Peyer's patch (tissue), 4 donors: ENCODE results near the gene NSL1.

Experiments used
- CTCF ChIP-seq, 6 experiments: fragments of 450-650 bp in 4 of 6; fragments of 200-600 bp in 2 of 6; sonication (generic) in 1 of 6; IDR thresholded peaks; one replicate each; pipeline ENCODE4 v1.5.1; 2017 to 2019; ENCODE audit warnings: antibody characterized with exemption in 6 of 6, mild to moderate bottlenecking in 3 of 6, moderate library complexity in 1 of 6
- POLR2A ChIP-seq, 2 donors: fragments of 450-650 bp; IDR thresholded peaks; one replicate each; pipeline ENCODE4 v1.5.1; 2017; ENCODE audit warnings: antibody characterized with exemption in 2 of 2, mild to moderate bottlenecking in 2 of 2, moderate library complexity in 2 of 2

DNA sequence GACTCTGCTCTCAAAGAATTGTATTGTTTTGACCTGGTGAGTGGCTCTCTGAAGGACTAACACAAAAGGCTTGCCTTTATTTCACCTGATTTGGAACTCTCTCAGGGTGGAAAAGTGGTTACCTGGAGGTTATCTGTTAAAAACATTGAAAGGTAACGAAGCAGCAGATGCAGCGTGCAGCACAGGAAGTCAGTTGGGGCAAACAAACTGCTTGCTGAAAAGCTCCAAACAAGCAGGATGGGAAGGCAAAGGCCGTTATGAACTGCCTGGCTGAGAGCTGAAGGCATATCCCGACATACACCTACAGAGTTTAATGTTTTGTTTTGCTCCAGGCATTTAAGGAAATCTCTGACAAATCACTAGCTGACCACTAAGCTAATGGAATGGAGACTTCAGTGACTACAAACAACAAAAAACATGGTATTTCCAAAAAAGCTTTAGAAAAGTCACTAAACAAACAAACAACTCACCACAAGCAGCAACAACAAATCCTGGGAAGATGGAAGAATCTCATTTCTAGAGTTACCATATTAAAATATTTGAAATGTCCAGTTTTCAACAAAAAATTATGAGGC is 47.6 kb downstream of the NSL1 start:
- TF ChIP-seq CTCF (IDR thresholded peaks at IDR 0.05) (no peak), POLR2A (IDR thresholded peaks at IDR 0.05) (no peak)
